SHP77 (cell line): ENCODE data around the gene PRKAR1B.

Experiments
- DNase-seq, 2 experiments: peaks; one replicate each; lab custom pipeline; 2025; lab: John Stamatoyannopoulos, UW

Gene PRKAR1B

DNA sequence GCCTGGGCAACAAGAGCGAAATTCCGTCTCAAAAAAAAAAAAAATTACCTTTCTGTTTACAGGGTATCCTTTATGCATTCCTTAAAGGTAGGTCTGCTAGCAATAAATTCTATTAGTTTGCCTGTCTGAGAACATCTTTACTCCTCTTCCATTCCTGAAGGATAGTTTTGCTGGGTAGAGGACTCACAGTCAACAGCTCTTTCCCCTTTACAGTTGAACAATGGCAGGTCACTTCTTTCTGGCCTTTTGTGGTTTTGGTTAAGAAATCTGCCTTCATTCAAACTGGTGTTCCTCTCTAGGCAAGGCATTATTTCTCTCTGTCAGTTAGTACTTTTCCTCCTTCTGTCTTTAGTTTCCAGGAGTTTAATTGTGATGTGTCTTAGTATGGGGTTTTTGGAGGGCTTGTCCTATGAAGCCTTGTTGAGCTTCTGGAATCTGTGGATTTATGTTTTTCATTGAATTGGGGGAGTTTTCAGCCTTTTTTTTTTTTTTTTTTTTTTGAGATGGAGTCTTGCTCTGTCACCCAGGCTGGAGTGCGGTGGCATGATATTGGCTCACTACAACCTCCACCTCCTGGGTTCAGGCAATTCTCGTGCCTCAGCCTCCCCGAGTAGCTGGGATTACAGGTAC, 5.3 kb downstream of the PRKAR1B start:
- DNase-seq = no peak

DNA sequence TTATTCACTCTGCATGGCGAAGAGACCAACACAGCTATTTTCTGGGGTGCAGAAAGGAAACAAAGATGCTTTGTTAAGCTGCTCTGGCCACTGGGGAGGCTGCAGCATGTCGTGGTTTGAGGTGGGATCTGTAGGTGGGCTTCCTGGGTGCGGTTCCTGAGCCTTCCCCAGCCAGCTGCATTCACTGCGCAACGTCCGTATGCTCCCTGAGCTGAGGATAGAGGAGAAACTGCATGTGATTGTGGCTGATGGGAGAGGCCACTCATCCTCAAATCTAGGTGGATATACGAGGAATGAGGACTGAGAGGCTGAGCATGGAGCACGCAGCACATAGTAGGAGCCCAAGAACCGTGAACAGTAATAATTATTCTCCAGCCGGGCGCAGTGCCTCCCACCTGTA, 10.4 kb downstream of the PRKAR1B start:
- DNase-seq = no peak

DNA sequence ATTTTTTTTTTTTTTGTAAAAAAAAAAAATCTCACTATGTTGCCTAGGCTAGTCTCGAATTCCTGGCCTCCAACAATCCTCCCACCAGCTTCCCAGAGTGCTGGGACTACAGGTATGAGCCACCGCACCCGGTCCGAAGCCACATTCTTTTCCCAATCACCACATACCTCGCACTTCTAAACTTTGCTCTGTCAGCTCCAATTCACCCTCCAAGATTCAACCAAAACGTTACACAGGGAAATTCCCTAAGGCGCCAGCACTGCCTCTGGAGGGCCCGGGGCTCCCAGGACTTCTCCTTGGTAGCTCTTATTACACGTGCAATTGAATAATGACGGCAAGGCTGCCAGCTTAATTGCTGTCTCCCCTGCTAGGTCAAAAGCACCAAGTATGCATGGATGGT, 10.9 kb downstream of the PRKAR1B start:
- DNase-seq = no peak

DNA sequence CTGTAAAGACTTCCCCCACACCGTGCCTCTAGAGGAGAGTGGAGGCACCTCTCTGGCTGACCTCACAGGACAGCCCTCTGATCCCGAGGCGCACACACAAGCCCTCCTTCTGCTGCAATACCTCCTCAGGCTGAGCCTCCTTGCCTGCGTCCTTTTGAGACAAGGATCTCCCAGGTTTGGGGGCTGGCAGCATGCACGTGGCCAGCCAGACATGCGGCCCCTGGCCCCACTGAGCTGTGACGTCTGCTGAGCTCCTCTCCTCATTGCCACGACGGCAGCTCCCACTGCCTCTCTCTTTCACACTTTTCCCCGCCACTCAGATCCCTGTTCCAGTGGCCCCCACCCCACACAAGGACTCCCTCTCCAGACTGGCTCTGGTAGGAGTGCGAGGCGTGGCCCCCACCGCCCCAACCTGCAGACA, 12.8 kb downstream of the PRKAR1B start:
- no peak for DNase-seq

DNA sequence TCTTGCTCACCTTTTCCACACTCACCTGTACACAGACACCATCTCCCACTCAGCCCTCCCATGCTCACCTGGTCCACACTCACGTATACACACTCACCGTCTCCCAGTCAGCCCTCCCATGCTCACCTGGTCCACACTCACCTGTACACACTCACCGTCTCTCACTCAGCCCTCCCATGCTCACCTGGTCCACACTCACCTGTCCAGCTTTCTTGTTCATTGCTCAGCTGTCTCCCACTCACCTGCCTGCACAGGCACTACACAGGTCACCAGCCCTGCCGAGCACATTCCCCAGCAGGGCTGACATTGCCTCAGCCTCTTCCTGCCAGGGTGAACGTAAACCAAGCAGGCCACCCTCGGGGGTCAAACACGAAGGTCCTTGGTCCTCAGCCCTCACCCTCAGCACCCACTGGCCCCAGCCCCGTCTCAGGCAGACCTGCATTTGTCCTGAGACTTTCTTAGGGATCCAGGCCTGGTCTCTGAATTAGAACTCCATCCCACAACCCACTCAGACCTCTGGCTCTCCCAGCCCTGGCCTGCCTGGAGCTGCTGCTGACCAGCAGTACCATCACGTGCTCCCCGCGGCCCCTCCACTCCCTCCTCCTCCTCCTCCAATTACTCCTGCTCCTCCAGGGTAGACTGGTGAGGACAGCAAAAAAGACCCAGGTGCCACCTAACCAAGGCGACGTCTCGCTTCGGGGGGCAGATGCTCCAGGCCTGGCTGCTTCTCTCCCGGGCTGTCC, 13.4 kb downstream of the PRKAR1B start:
- DNase-seq = no peak

DNA sequence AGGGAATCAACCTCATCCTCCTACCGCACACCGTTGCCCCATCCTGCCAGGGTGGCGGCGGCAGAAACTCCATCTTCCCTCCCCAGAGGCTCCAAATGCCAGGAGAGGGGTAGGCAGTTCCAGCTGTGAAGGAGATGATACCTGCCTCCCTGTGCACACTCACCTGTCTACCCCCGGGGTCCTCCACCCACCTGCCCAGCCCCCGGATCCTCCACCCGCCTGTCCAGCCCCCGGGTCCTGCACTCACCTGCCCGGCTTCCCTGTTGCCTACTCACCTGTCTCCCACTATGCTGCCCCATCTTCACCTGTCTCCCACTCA, 14.0 kb downstream of the PRKAR1B start:
- no peak for DNase-seq

DNA sequence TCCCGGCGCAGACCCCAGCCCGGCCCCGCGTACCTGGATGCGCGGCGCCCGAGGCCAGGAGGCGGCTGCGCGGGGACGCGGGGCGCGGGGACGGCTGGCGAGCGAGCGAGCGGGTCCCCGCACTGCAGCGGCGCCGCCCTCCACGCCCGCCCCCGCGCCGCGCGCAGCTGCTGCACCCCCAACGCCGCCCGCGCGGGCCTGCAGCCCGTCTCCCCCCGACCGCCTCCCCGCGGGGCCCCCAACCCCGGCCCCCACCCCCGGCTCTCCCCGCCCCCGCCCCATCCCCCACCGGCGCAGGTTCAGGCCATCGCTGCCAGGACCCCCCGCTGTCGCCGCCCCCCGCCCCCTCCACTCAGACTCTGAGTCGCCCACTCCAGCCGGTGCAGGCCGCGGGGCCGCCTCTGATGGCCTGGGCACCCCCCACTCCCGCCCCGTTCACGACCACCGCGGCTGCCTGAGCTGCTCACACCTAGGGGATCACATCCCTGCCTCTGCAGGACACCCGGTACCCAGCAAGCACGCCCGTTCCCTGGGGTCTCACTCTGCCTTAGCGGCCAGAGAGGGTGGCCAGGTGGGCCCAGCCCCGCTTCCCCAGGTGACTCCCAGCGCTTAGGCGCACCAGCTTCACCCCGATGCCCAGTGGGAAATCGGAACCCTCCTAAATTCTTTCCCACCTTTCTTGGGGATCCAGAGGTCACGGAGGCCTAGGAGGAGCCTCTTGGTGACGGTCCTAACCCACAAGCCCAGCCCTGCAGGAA, 14.5 kb downstream of the PRKAR1B start:
- no peak for DNase-seq

DNA sequence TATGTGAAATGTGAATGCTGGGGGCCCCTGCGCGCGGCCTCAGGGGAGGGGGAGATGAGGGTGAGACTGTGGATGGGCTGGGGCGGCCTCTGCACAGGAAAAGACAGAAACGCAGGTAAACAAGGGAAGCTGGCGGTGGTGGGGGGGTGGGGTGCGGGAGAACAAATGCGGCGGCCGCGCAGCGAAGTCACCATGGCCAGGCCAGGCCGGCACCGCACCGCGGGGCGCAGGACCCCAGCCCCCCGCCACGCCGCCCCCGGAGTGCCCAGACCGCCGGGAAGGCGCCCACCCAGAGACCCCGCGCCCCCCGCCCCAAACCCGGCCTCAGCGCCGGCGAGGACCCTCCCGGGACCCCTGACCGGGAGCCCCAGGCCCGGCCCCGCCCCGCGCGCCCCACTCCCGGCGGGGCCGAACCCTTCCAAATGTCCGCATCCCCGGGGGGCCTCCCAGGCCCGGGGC, 15.1 kb downstream of the PRKAR1B start:
- DNase-seq = no peak

DNA sequence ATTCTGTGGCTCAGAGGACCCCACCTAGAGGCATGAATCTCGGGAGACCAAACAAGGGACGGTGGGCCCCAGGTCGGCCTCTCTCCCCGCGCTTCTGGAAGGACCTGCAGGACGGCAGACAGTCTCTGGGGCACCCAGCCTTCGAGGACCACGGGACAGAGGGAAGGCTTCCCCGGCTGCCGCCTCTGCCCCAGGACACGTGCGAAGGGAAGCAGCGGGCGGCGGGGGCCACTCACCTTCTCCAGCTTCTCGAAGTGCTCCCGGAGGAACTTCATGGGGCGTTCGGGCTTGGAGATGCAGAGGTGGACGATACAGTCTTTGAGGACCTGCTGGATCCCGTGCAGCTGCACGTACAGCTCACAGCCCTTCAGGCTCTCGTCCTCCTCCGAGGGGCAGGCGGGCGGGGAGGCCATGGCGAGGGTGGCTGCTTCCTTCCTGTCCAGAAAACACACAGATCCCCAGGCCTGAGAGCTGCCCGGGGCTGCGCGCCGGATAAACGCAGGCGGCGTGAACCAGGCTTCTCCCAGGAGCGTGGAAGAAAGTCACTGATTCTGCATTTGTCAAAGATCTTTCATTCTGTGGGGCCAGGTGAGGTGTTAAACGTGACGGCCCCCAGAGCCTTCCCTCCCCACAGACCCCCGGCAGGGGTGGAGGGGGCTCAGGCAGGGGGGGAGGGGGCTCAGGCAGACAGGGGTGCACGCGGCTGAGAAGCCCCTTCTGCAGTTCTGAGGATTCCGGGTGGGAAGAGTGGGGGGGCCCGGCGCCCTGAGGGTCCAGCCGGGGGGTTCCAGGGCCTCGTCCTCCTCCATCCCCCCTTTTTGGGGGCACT, 15.8 kb downstream of the PRKAR1B start:
- DNase-seq = no peak

DNA sequence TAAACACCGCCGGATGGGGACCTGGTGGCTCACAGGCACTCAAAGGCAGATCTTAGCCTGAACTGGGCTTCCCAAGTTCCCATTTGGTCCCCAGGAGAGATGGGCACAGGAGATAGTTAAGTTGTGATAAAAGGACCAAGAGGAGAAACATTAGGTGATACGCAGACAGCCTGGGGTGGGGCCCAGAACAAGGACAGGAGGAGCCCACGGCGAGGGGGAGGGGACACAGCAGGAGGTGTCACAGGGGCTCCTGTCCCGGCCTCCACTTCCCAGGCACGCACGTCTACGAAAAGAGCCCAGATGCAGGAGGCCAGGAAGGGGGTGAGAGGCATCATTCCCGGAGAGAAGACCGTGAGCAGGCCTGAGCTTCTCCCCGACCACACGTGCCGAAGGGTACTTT, 16.9 kb downstream of the PRKAR1B start:
- no peak for DNase-seq

DNA sequence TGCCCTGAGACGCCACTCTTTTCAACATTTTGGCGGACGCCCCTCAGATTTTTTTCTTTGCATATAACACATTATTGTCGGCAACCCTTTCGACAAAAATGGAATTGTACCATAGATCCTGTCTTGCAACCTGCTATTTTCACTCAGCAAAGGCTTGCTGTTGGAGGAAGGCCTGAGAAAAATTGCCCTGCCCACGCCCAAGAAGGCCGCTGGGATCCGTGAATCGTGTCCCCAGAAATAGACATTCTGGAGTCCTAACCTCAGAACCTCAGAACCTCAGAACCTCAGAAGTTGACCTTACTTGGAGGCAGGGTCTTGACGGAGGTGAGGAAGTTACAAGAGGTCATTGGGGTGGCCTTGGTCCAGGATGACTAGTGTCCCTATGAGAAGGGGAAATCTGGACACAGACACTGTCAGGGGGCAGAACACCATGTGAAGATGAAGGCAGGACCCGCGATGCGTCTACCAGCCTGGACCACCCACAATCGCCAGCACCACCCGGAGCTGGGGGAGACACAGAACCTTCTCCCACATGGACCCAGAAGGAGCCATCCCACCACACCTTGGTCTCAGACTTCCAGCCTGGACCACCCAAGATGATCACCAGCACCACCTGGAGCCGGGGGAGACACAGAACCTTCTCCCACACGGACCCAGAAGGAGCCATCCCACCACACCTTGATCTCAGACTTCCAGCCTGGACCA, 19.6 kb downstream of the PRKAR1B start:
- no peak for DNase-seq

DNA sequence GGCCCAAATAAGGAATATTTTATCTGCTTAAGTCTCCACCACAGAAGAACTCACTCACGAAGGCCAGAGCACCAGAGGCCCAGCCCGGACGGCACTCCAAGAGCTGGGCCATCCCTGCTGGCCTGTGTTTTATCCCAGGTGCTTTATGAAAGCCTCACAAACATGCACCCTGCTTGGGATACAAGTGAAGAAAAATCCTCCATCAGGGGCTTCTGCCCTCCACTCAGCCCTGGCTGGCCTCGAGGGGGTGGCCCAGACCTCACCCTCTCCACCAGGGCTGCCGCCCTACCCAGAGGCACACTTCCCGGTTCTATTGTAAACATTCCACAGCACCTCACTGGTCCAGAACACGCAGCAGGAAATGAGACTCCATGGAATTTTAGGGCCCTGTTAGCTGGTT, 20.4 kb downstream of the PRKAR1B start:
- no peak for DNase-seq

DNA sequence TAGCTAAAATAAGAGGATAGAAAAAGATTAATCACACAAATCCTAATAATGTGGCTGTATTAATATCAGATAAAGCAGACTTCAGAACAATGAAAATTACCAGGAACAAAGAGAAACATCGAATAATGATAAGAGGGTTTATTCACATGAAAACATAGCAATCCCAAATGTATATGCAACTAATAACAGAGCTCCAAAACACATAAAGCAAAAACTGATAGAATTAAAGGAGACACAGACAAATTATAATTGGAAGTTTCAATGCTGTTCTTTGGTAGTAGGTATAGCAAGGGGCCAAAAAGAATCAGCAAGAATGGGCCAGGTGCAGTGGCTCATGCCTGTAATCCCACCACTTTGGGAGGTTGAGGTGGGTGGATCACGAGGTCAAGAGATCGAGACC, 24.0 kb downstream of the PRKAR1B start:
- DNase-seq = no peak

DNA sequence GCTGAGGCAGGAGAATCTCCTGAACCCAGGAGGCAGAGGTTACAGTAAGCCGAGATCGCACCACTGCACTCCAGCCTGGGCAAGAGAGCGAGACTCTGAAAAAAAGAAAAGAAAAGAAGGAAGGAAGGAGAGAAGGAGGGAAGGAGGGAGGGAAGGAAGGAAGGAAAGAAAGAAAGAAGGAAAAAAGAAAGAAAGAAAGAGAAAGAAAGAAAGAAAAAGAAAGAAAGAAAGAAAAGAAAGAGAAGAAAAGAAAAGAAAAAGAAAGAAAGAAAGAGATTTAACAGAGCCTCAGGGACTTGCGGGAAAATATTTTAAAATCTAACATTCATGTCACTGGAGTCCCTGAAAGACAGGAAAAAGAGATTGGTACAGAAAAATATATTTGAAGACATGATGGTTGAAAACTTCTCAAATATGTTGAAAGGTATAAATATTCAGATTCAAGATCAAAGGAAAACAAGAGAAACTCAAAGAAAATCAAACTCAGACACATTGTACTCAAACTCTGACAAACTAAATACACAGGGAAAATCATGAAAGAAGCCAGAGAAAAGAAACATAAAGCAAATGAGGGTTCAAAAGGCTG, 25.9 kb downstream of the PRKAR1B start:
- no peak for DNase-seq

DNA sequence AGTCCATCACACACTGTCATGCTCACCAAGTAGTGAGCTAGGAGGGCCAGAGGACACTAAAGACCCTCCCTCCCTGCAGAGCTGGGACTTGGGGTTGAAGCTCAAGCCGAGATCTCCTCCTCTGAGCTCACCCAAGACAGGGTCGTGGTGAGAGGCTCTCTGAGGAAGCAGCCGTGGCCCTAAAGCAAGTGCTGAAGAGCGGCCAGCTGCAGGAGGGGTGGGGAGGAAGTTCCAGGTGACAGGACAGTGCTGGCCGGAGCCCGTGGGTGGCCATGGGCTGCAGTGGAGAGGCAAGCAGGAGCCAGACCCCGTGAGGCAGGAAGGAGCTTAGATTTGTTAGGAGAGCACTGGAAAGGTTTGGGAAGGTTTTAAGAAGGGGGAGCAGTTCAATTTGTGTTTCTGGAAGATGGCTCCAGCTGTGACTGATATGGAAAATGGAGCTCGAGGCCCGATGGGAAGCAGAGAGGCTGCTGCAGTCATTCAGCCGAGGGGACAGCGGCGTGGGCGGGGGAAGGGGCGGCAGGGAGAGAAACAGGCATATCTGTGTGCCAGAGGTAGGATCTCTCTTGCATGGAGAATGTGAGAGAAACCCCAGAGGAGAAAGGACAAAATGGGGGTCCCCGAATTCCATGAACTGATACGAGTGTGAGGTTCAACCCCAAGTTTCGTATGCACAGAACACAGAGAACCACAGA, 27.5 kb downstream of the PRKAR1B start:
- no peak for DNase-seq

DNA sequence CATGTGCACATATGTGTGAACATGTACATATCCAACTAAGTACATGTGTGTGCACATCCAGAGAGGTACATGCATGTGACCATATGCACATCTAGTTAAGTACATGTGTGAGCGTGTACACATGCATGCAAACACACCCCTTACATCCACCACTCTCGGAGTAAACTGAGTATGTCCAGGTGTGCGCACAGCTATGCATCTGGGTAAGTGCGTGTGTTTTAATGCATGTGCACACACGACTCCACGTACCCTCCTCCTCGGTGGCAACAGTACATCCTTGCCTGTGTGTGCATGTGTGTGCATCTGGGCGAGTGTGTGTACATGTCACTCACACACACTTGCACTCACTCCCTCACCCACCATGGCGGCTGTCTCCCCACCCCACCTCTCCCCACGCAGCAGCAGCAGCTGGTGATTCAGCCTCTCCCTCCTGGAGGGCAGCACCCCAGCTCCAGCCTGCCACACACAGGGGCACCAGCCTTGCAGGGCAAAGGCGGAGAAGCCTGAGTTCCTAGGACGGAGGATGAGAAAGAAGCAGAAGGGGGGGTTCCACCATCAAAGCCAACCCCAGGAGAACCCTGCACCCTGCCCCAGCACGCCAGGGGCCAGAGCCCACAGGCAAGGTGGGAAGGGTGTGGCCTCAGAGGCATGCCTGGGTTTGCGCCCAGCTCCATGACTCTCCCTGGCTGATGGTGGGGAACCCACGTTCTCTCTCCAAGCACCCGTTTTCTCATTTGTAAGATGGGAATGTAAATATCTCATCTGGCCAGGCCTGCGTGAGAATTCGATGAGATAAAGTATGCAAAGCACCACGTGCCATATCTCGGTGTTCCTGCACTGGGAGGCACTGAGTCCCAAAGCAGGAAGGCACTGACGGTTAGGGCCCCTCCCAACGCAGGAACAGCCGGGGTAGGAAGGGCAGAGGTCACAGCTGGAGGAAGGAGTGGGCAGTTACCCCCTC, 28.3 kb downstream of the PRKAR1B start:
- no peak for DNase-seq

DNA sequence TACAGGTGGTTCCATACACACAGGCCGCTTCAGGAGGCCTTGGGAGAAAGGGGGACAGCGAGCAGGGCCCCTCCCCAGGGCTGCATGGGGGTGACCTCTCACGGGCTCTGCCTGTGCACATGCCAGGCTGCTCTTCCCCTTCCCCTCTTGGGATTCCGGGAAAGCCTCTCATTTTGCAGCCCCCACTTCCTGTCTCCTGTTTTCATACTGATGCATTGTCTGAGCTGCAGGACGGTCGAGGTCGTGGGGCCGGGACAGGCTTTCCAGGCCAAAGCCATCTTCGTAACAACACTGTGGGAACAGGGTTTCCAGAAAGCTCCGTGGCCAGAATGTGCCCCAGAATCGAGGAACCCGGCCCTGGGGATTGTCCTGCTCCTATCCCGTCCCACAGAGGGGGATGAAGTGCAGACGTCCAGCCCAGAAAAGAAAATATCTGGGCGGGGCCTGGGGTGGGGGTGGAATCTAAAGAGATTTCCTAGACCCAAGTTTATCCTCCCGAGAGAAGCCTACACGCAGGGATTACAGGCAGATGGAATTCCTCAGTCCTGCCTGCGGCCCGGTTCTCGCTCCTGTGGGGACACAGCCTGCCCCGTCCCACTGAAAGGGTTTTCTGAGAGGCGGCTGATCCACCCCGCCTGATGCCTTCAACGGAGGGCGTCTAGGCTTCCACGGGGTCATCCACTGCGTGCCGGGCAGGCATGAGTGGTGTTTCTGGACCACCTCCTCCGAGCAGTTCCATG, 30.1 kb downstream of the PRKAR1B start:
- DNase-seq = no peak

DNA sequence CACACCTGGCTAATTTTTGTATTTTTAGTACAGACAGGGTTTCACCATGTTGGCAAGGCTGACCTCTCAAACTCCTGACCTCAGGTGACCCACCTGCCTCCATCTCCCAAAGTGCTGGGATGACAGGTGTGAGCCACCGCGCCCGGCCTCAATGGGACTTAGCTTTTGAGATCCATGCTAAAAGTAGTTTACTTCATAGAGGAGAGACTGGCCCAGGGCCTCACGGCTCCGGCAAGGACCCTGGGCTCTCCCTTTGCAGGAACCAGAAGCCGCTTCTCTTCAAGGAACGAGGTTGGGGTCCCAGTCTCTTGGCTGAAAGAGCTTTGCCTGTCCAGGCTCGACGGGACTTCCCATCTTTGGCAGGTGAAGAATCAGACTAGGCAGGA, 30.7 kb downstream of the PRKAR1B start:
- DNase-seq = no peak

DNA sequence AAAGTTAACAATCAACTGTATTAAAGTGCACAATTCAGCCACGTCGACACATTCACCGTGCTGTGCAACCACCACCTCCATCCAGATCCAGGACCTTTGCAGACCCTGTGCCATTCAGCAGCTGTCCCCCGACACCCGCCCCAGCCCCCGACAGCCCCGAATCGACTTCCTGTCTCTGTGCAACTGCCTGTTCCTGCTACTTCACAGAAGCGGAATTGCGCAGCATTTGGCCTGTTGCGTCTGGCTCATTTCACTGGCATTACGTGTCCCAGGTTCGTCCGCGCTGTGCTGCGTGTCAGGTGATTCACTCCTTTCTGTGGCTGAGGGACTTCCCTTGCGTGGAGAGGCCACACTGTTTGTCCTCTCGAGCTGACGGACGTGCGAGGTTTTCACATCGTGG, 33.8 kb downstream of the PRKAR1B start:
- no peak for DNase-seq
